Skeletal muscle tissue (tissue), 4 donors: Measurements from ENCODE around the gene FAM120B. TPM values are rescaled to one million over a fixed set of nuclear protein-coding genes. Genes with fewer than 3 reads are reported as not detected.
"Not testable (repeated sequence)": the region's sequence is repeated elsewhere in the genome, so short reads cannot be mapped to it uniquely, and the experiment has no call there.

Experiments
- H3K27ac ChIP-seq: one replicate; pipeline ENCODE4 v1.7.0; 2013; ENCODE audit warnings: mild to moderate bottlenecking, low read depth, low read length, inconsistent platforms
- H3K27me3 ChIP-seq, 3 donors: one replicate each; pipeline ENCODE4 v1.7.0; 2013; ENCODE audit warnings: low read length in 3 of 3; ENCODE audit not compliant: control insufficient read depth in 3 of 3, insufficient read depth in 3 of 3
- H3K36me3 ChIP-seq, 3 donors: one replicate each; pipeline ENCODE4 v1.7.0; 2013; ENCODE audit warnings: low read length in 3 of 3; ENCODE audit not compliant: control insufficient read depth in 3 of 3, insufficient read depth in 3 of 3
- H3K4me1 ChIP-seq, 3 donors: one replicate each; pipeline ENCODE4 v1.7.0; 2013; ENCODE audit warnings: low read length in 3 of 3, mild to moderate bottlenecking in 3 of 3; ENCODE audit not compliant: control insufficient read depth in 3 of 3, insufficient read depth in 3 of 3
- H3K4me3 ChIP-seq, 3 donors: one replicate each; pipeline ENCODE4 v1.7.0; 2013; ENCODE audit warnings: low read length in 3 of 3
- H3K9ac ChIP-seq, 3 donors: one replicate each; pipeline ENCODE4 v1.7.0; 2013; ENCODE audit warnings: low read length in 3 of 3, mild to moderate bottlenecking in 3 of 3, moderate library complexity in 2 of 3, low read depth in 1 of 3
- H3K9me3 ChIP-seq, 3 donors: one replicate each; pipeline ENCODE4 v1.7.0; 2013; ENCODE audit warnings: low read length in 3 of 3; ENCODE audit not compliant: control insufficient read depth in 3 of 3
- total RNA-seq: library from RNA; depleted of rRNA; stranded (reverse); fragments of >200 nt; gene quantifications from one replicate; pipeline ENCODE4 v1.2.3, GENCODE V29; 2014
- donor health status: Osteomylitis.

FAM120B gene
- total RNA-seq, 1 donor from 2014 or later: 33.9 TPM

DNA sequence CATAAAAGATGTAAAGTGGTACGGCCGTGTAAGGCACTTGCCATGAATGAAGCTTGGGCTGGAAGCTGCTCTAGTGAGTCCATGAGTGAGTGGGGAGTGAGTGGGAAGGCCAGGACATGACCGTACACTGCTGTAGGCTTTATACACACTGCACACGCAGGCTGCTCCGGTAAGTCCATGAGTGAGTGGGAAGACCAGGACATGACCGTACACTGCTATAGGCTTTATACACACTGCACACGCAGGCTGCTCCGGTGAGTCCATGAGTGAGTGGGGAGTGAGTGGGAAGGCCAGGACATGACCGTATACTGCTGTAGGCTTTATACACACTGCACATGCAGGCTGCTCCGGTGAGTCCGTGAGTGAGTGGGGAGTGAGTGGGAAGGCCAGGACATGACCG lies 41.9 kb upstream of the FAM120B start:
- H3K4me1 ChIP-seq: peaks cover 16 to 17% (median 17%) of the 10 kb centered on the region in 3 donors
- H3K27ac ChIP-seq, H3K27me3 ChIP-seq, H3K36me3 ChIP-seq, H3K4me3 ChIP-seq, H3K9ac ChIP-seq, H3K9me3 ChIP-seq: not testable (repeated sequence)

DNA sequence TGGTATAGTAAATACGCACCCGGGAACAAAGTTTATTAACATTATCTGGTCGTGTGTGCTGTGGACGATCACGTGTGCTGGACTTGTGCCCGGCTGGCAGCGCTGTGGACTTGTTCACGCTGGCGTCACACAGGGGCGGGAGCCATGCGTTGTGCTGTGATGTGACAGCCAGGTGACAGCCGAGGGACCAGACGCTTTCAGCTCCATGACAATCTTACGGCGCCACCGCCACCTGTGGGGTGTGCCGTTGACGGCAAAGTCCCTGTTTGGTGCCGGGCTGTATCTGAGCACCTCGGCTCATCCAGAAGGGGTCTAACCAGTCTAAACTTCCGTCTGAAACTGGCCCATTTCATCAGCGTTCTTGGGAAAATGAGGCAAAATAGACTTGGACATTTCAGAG lies 40.9 kb upstream of the FAM120B start:
- Histone ChIP-seq H3K36me3 (no peaks in the 10 kb centered on the region), H3K4me1 (peaks cover 18 to 23% (median 18%) of the 10 kb centered on the region in 3 donors), H3K9me3 (no peaks in the 10 kb centered on the region), H3K27me3 (peaks cover 0 to 7% (median 0%) of the 10 kb centered on the region in 3 donors), H3K4me3 (peak overlapping the region in 2 of 3 donors; percentile 0 to 54), H3K27ac (peak overlapping the region; percentile 0), H3K9ac (peak overlapping the region in 2 of 3 donors; percentile 48 to 54)

DNA sequence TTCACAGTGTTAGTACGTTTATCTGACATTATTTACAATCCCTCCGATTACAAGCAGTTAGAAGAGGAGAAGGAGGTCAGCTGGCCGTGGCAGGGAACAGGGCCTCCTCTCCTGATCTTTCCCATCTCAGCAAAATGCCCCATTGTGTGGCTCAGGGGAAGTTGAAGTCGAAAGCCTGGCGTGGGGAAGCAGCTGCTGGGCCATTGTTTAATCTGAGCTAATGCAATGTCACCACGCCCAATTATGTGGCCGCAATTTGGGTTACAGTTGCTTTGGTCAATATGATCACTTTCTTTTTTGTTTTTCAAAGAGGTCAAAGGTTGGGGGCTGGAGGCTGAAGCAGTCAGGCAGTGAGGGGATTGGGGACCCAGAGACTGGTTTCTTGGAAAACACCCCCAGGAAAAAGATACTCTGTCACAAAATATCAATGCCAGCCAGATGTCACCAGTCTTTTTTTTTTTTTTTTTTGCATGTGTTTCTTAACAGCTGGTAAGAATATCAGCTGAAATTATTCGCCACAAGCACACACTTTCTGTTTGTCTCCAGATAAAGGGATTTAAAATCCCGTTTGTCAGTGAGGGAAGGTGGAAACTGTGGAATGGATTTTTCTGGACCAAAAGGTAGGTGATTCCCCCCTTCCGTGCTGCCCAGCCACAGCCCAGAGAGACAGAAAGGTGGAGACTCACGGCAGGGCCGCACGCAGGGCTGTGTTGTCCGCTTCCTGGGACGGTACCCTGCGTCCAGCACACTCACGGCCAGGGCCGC lies 40.3 kb upstream of the FAM120B start:
- H3K4me1 ChIP-seq: peaks cover 18 to 23% (median 18%) of the 10 kb centered on the region in 3 donors
- H3K27me3 ChIP-seq: peaks cover 0 to 7% (median 0%) of the 10 kb centered on the region in 3 donors
- no peaks in the 10 kb centered on the region for H3K36me3 ChIP-seq
- H3K9ac ChIP-seq: peak overlapping the region in 2 of 3 donors; percentile 48 to 54
- no peaks in the 10 kb centered on the region for H3K9me3 ChIP-seq
- H3K27ac ChIP-seq: peak overlapping the region; percentile 0
- peak overlapping the region in 2 of 3 donors; percentile 0 to 54 for H3K4me3 ChIP-seq

DNA sequence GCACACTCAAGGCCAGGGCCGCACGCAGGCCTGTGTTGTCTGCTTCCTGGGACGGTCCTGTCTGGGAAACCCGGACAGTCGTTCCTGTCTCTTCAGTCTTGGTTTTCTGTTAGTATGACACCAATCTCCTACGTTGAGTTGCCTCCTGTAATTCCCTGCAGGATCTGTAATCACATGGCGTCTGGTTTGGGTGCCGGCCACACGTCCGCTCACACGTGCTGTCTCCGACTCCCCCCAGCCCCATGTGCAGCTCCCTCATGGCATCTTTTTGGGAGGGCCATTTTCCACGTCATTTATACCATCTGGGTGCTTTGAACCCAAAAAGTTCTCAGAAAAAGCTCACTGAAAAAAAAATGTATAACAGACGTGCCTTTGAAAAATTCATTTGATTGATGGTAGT lies 38.9 kb upstream of the FAM120B start:
- H3K27me3 ChIP-seq: peaks cover 0 to 5% (median 0%) of the 10 kb centered on the region in 3 donors
- H3K36me3 ChIP-seq: no peaks in the 10 kb centered on the region
- peaks cover 18 to 23% (median 22%) of the 10 kb centered on the region in 3 donors for H3K4me1 ChIP-seq
- H3K27ac ChIP-seq: no peak overlapping the region
- no peak overlapping the region for H3K4me3 ChIP-seq
- no peak overlapping the region for H3K9ac ChIP-seq
- no peaks in the 10 kb centered on the region for H3K9me3 ChIP-seq

DNA sequence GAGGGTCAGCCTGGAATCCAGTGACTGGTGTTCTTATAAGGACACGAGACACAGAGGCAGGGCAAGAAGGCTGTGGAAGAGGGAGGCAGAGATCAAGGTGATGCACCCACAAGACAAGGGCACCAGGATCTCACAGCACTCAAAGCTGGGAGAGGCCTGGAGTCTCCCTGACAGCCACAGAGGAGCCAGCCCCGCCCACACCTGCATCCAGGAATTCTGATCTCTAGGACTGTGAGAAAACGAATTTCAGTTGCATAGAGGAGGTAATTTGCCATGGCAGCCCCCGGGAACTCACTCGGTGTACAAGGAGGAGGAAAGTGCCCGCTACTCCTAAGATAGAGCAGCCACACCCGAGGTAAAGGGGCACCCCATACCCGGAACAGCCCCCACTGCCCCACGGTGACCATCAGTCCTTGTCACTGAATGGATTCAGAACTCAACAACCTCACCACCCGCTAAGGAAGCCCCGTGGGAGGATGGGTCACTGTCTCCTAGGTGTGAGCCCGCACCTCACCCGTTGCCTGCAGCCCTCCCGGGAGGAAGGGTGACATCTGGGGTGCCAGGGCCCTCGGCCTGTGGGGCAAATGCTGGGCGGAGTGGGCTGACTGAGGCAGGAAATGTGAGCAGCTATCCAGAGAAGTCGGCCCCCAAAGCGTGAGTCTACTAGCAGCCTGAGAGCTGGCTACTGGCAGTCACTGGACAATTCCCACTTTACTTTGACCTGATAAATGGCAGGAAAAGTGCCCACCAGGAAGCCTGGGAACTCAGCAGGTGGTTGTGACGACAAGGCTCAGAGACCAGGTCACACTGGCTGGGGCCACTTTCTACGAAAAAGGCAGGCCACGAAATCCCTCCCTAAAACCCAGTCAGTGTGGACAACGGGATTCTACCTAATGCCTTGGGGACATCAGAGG lies 38.1 kb upstream of the FAM120B start:
- Histone ChIP-seq H3K27me3 (peaks cover 0 to 7% (median 0%) of the 10 kb centered on the region in 3 donors), H3K27ac (no peak overlapping the region), H3K4me1 (peaks cover 18 to 23% (median 22%) of the 10 kb centered on the region in 3 donors), H3K4me3 (no peak overlapping the region), H3K9me3 (no peaks in the 10 kb centered on the region), H3K36me3 (no peaks in the 10 kb centered on the region), H3K9ac (no peak overlapping the region)

DNA sequence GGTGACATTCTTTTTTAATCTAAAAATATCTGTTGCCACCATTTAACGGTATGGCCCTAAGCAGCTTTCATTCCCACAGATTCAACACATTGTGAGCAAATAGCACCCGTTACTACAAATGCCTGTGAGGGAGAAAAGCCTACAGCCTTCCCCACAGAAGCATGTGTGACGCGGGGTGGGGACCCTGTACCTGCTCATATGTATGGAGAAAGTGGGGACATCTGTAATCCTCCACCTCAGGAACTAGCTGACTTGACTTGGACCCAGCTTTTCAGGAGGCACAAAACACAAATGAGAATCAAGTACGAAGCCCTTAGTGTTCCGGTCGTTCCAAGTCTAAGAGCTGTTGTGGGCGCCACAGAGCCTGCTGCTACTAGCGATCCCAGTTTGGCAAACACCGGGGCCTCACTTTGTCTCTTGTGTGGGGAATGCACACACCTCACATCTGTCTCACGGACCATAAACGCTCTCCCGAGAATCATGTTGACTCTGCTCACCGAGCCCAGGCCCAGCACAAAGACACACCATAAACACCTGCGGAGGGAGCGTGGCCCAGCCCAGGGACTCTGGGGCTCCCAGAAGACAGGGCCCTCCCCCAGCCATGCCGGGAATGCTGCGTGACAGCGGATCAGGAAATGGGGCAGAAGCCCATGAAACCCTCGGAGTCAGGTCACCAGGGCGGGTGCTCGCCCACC lies 37.3 kb upstream of the FAM120B start:
- H3K27ac ChIP-seq: peak overlapping the region; percentile 30
- peaks cover 18 to 23% (median 22%) of the 10 kb centered on the region in 3 donors for H3K4me1 ChIP-seq

DNA sequence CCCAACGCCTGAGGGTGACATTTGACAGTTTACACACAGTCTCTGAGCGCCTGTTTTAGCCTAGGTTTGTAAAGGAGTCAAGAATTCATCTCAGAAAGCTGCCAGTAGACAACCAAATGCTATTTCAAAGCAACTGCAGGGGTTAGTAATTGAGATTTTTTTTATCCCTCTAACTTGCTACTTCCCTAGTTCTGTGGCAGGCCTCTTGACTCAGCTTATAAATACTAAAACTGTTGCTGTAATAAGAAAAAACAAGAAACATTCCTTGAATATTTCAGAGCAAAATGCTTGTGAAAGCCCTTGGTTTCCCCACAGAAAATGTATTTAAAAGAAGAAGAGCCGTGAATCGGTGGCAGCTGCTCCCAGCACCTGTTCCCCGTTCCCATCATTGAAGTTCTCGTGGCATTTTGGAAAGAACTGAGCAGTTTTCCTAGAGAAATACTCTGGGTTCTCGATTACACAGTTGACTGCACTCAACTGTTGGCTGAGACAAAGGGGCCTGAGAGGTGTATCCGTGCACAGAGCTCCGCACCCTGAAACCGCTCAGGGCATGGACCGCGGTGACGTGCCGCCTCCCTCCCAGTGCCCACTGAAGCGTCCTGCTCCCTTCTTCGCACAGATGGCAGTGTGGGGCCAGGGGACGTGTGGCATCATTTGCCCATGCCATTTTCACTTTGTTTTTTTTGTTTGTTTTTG lies 36.6 kb upstream of the FAM120B start:
- H3K27me3 ChIP-seq: peaks cover 0 to 7% (median 0%) of the 10 kb centered on the region in 3 donors
- peaks cover 20 to 28% (median 23%) of the 10 kb centered on the region in 3 donors for H3K4me1 ChIP-seq
- H3K36me3 ChIP-seq: no peaks in the 10 kb centered on the region
- H3K9me3 ChIP-seq: no peaks in the 10 kb centered on the region
- no peak overlapping the region for H3K4me3 ChIP-seq
- H3K27ac ChIP-seq: peak overlapping the region; percentile 30
- H3K9ac ChIP-seq: no peak overlapping the region

More for the DNA sequence above, 37.3 kb upstream of the FAM120B start:
- H3K9me3 ChIP-seq: no peaks in the 10 kb centered on the region
- H3K4me3 ChIP-seq: no peak overlapping the region
- H3K9ac ChIP-seq: no peak overlapping the region
- no peaks in the 10 kb centered on the region for H3K36me3 ChIP-seq
- peaks cover 0 to 7% (median 0%) of the 10 kb centered on the region in 3 donors for H3K27me3 ChIP-seq

DNA sequence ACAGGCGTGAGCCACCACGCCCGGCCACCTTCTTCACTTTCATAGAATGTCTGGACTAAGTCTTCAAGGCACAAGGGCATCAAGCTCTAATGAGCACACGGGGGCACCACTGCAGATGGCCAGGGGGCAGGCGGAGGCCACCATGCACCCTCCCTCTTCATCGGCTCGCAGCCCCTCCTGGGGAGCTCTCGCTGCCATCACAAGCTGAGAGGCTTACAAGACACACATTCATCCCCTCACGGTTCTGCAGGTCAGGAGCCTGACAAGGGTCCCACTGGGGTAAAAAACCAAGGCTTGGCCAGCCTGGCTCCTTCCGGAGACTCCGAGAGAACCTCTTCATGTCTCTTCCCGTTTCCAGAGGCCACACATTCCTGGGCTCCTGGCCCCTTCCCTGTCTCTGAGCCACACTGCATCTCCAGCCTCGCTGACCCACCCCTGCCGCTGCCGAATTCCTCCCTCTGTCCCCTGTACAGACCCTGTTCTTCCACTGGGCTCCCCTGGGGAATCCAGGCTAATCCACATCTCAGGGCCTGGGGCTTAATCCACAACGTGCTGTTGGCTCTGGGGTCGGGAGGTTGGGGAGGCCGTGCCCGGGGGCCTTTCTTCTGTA lies 35.5 kb upstream of the FAM120B start:
- Histone ChIP-seq H3K27me3 (peaks cover 0 to 7% (median 0%) of the 10 kb centered on the region in 3 donors), H3K4me1 (peaks cover 21 to 26% (median 21%) of the 10 kb centered on the region in 3 donors), H3K4me3 (no peak overlapping the region), H3K36me3 (no peaks in the 10 kb centered on the region), H3K27ac (no peak overlapping the region), H3K9ac (no peak overlapping the region), H3K9me3 (no peaks in the 10 kb centered on the region)
